ENCODE results near the gene GREB1L.
"Not testable (repeated sequence)": the region's sequence is repeated elsewhere in the genome, so short reads cannot be mapped to it uniquely, and the experiment has no call there.

The GREB1L gene

DNA sequence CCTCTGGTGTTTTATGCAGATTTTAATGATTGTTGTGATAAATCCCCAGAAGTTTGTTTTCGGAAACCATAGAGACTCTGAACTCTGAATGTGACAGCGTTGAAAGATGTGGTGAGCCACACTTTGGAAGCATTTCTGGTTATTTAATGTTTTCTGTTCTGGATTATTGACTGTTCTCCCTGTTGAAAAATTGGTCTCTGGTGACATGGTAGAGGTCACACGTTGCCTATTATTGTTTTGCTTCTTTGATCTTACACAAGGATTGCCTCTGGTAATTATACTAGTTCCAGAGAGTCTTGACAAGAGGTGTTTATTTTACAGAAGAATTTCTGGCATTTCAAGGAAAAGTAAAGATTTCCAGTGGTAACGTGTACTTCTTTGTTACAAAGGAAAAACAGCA is 127.1 kb downstream of the GREB1L start:
- DNase-seq (ENCODE audit: low spot score) = no peak

DNA sequence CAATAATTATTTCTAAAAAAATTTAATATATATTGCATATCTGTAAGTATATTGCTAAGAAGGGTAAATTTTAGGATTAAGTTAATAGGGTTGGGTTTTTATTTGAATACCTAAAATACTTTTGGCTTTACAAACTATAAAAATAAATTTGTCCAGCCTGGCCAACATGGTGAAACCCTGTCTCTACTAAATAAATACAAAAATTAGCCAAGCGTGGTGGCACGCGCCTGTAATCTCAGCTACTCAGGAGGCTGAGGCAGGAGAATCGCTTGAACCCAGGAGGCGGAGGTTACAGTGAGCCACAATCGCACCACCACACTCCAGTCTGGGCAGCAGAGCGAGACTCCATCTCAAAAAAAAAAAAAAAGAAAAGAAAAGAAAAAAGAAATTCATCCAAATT is 127.6 kb downstream of the GREB1L start:
- not testable (repeated sequence) for DNase-seq (ENCODE audit: low spot score)

DNA sequence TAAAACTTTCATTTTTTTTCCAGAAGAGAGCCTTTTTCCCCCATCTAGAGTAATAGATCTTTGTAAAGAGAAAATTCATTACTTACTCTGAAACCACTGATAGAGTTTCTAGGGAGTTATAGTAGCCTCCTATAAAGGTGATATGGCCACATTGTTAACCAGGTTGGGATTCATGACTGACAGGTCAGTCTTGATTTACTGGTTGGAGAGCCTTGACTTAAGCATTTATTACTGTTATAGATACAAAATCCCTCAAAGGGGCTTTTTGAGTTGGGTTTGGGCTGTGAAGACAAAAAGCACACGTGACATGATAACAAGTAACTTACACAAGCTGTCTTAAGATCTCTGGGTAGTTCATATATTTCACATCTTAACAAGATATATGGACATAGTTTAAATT is 141.0 kb downstream of the GREB1L start:
- DNase-seq (ENCODE audit: low spot score) = no peak

DNA sequence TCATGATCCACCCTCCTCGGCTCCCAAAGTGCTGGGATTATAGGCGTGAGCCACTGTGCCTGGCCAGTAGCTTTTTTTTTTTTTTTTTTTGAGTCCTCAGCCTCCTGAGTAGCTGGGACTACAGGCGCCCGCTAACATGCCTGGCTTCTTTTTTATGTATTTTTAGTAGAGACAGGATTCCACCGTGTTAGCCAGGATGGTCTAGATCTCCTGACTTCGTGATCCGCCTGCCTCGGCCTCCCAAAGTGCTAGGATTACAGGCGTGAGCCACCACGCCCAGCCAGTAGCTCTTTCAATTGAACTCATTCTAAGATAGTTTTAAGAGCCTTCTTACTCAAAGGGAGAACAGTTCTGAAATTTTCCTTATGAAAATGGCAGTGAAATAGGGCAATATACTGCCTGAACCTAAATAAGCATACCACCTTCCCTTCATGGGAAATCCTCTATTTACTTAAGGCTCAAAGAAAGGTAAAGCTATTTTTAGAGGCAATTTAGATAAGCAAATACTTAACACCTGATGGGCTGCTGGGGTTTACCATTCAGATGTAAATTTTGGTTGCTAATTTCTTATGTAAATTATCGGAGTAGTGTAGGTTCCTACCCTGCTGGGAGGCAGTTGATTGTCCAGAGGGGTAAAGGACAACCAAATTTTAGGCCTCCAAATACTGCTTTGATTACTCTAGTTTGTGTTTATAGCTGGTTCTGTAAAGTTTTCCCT is 144.7 kb downstream of the GREB1L start:
- DNase-seq (ENCODE audit: low spot score) = no peak

DNA sequence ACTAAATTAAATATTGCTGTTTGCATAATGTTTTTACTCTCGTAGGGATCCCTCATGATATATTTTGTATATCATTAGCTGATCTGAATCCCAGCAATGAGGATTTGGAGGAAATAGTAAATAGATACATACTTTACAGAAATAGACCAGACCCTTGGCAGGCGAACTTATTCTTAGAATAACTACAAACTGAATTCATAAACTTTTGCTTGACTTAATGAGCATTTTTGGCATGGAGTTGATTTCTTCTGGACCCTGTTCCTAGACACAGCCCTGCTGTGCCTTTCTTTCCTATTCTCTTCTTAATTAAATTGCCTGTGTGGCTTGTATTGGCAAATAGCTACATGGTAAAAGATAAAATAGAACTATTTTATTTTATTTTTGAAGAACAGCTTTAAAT is 145.9 kb downstream of the GREB1L start:
- no peak for DNase-seq (ENCODE audit: low spot score)

DNA sequence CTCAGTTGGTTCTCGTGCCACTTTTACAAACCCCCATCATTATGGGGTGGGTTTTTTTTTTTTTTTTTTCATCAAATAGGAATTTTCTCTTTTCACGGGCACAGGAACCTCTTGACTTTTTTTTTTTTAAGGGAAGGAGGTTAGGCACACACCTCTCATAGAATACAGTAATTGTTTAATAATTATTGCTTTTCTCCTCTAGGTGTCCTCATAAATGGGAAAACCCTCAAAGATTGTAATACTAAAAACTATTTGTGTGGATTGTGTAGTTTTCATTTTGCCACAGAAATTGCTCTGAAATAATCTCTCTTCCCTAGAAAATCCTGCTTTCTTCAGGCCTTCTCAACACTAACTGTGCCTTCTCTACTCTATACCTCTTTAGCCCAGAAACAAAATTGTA is 147.3 kb downstream of the GREB1L start:
- no peak for DNase-seq (ENCODE audit: low spot score)

DNA sequence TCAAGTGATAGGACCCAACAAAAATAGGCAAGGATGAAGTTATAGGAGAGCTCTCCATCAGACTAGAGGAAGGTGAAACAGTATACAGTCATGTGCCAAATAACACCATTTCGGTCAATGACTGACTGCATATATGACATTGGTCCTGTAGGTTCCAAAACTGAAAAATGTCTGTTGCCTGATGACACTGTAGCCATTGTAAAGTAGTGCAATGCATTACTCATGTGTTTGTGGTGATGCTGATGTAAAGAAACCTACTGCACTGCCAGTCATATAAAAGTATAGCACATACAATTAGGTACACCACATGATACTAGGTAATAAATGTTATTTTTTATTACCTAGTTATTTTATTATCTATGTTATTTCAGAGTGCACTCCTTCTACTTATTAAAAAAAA is 147.9 kb downstream of the GREB1L start:
- DNase-seq (ENCODE audit: low spot score) = no peak

DNA sequence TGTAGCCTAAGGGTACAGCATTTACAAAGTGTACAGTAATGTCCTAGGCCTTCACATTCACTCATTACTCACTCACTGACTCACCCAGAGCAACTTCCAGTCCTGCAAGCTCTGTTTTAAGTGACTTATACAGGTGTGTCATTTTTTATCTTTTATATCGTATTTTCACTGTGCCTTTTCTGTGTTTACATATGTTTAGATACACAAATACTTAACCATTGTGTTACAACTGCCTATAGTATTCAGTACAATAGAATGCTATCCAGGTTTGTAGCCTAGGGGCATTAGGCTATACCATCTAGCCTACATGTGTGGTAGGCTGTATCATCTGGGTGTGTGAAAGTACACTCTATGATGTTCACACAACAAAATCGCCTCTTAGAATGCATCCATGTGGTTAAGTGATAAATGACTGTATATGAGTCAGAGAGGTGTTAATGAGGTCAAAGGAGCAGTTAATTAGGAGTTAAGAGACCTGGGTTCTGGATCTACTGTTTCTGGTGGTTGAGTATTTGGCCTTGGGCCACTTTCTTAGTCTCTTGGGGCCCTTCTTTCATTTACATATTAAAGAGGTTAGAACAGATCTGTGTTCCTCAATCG is 149.1 kb downstream of the GREB1L start:
- no peak for DNase-seq (ENCODE audit: low spot score)

DNA sequence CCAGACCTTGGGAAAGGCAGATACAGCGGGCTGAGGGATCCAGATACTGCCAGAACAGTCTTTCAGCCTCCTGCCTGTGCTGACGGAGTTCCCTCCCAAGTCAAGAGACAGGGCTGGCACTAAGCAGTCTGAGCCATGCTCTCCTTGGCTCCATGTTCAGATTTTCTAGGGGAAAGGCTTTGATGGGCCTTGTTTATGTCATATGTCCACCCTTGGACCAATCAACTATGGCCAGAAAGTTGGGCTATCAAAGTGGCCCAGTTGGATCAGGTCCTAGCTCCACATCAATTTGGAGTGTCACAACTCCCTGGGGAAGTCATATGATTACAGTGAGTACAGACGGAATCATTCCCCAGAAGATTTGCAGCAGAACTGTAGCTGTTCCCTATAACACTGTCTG is 152.0 kb downstream of the GREB1L start:
- no peak for DNase-seq (ENCODE audit: low spot score)

DNA sequence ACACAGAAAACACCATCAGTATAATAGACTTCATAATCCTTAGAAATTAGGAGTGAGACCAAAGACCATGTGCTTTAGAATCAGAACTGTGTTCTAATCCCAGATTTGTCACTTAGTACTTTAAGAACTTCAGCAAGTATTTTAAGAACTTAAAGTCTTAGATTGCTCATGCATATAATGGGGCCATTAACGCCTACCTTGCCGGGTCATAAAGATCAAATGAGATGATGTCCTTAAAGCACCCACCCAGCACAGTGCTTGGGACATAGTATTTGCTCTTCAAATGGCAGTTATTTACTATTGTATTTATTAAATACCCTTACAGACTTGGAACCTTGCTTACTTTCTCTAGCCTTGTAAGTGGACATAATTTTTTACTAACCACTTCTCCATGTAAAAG is 156.1 kb downstream of the GREB1L start:
- no peak for DNase-seq (ENCODE audit: low spot score)

DNA sequence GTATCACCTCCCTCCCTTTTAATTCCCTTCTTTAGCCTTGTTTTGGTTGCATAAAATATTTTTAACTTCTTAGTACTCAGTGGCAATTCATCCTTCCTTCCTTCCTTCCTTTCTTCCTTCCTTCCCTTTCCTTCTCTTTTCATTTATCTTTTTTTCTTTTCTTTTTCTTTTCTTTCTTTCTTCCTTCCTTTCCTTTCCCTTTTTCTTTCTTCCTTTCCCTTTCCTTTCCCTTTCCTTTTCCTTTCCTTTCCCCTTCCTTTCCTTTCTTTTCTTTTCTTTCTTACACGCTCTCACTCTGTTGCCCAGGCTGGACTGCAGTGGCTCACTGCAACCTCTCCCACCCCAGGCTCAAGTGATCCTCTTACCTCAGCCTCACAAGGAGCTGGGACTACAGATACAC is 160.2 kb downstream of the GREB1L start:
- no peak for DNase-seq (ENCODE audit: low spot score)

DNA sequence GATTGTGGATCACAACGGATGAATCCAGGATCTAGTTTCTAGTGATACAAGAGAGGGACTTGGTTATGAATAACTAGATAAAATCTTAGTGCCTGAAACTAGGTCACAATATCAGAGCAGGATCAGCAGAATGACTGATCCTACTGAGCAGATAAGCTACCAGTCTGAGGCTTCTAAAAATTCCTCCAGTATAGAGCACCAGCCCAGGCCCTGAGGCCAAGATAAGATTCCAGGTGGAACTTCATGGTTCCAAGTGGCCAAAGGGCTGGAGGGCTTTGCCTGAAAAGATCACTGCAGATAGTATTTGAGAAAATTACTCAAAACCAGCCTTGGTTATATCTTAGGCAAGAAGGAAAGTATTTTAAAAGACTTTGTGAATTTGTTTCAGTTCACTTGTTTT is 162.4 kb downstream of the GREB1L start:
- no peak for DNase-seq (ENCODE audit: low spot score)

DNA sequence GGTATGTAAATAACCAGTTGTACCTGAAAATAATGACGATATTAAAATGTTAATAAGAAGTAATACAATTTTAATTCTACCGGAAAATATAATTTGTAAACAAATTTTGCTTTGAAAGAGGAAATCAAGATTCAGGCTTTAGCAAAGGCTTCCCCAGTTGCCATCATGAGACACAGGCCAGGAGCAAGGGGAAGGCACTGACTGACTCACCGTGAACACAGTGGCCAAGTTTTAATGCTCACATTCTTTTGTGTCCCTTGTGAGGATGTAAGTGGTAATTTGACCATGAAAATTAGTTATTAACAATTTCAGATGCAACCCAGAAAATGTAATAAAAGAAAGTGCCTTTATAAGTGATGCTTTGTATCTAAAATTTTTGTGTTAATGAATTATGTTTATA is 164.1 kb downstream of the GREB1L start:
- peak; percentile 23 for DNase-seq (ENCODE audit: low spot score)

DNA sequence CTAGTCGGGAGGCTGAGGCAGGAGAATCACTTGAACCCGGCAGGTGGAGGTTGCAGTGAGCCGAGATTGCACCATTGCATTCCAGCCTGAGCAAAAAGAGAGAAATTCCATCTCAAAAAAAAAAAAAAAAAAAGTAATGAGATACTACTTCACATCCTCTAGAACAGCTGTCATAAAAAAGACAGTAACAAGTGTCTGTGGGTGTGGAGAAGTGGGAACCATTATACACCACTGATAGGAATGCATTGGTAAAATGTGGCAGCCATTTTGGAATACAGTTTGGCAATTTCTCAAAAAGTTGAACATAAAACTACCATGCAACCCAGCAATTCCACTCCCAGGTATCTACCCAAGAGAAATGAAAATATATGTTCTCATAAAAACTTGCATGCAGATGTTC is 166.6 kb downstream of the GREB1L start:
- DNase-seq (ENCODE audit: low spot score) = no peak

DNA sequence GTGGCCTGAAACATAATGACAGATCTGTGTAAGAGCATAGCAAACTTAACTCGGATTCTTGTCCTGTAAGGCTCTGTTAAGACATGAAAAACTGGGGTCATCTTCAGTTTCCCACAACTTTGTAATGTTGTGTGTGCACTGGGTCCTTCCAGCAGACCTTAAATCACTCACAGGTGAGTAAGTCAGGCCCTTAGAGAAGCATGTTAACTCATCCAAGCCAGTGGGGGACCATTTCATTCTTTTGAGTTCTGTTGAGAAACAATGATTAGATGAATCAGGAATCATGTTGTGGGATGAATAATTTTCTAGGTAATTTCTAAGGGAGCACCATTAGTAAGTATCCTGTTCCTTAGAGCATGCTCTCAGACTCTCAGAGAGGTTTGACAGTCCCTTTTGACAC is 191.4 kb downstream of the GREB1L start:
- DNase-seq (ENCODE audit: low spot score) = no peak

DNA sequence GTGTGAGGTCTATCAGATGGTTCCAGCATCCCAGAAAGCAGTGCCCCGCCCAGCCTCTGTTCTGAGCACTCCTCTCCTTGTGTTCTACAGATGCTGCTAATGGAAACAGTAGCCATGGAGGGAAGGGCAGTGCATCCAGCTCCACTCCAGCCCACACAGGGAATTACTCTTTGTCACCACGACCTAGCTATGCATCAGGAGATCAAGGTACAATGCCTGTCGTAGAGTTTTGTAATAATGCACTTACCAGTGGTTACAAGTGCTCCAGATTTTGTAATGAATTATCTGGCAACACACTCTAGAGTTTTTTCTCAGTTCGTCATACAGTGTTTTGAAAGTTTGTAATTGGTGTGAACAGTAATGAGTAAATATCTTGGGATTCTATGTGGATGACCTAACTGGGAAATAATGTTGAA is 197.4 kb downstream of the GREB1L start:
- DNase-seq (ENCODE audit: low spot score) = peak; percentile 73

DNA sequence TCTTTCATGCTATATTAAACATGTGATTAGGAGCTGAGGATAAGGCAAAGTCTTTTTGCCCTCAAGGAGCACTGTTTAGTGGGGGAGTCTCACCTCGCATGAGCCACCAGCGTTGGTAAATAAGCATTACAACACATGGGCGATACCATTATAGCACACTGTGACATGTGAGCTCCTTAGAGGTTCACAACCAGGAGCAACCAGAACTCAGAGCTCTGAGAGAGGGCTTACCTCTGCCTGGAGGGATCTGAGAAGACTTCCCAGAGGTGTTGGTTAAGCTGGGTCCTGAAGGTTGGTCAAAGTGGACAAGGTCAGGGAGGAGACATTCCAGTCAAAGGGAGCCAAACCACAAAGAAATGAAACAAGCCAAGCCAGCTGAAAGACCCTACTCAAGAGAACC is 199.6 kb downstream of the GREB1L start:
- DNase-seq (ENCODE audit: low spot score) = no peak

DNA sequence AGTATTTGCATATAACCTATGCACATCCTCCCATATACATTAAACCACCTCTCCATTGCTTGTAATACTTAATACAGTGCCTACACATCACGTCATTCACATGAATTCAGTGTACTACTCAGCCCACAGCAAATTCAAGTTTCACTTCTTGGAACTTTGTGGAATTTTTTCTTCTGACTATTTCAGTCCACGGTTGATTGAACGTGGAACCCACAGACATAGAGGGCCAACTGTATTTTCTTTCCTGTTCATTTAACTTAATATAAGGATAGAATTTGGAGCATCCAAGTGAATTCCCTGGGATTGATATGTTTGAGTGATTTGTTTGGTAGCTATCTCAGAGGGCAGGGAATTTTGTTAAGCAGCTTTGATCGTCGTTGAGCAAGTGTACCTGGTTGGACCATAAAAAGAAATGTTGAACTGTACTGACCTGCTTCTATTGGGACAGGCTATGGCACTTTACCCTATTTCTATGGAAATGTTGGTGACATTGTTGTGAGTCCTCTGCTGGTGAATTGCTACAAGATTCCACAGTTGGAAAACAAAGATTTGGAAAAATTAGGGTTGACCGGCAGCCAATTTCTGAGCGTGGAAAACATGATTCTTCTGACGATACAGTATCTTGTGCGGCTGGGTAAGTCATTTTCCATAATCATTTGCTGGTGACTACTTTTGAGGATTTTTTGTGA is 201.9 kb downstream of the GREB1L start:
- DNase-seq (ENCODE audit: low spot score) = no peak

DNA sequence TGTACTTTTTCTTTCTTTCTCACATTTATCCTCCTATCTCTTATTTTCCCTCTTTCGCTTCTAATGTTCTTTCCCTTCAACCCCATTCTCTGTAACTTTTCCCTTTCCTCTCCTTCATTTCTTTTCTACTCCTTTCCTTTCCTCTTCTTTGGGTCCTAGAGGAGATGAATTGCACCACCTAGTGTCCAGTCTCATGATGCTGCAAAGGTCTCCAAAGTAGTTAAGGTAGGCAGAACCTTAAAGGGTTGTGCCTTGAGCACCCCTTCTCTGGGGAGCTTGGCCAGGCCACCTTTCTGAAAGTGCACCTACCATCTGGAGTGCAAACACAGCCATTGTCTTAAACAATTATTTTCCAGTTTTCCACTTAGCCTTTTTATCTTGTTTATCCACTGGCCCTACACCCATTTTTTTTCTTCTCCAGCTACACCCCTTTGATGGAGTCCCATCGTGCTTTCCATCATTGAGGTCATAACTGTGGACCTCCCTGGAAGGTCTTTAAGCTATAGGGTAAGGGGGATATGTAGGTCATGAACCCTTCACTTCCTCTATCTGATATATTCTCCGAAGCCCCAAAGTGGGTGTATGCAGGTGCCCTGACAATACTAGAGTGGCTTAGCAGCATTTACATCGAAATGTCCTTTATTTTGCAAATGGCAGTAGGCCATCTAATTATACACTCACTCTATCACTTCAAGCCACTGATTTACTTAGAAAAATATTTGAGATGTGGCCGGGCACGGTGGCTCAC is 202.6 kb downstream of the GREB1L start:
- DNase-seq (ENCODE audit: low spot score) = peak; percentile 67

DNA sequence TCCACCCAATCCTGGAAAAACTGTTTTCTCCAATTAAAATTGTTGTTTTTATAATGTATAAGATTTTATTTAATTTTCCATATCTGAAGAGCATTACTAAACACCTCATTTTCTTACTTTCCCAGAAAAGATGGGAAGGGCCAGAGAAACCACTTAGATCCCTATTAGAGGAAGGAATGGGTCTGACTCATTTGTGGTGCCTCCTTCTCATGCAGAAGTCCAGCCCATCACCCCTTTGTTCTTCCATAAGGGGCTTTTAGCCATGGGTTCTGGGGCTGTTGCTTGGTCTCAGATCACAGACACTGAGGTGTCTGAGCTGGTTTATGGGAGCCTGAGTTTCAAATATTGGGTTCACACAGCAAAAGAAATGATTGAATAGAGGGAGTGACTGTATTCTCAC is 206.3 kb downstream of the GREB1L start:
- DNase-seq (ENCODE audit: low spot score) = no peak

DNA sequence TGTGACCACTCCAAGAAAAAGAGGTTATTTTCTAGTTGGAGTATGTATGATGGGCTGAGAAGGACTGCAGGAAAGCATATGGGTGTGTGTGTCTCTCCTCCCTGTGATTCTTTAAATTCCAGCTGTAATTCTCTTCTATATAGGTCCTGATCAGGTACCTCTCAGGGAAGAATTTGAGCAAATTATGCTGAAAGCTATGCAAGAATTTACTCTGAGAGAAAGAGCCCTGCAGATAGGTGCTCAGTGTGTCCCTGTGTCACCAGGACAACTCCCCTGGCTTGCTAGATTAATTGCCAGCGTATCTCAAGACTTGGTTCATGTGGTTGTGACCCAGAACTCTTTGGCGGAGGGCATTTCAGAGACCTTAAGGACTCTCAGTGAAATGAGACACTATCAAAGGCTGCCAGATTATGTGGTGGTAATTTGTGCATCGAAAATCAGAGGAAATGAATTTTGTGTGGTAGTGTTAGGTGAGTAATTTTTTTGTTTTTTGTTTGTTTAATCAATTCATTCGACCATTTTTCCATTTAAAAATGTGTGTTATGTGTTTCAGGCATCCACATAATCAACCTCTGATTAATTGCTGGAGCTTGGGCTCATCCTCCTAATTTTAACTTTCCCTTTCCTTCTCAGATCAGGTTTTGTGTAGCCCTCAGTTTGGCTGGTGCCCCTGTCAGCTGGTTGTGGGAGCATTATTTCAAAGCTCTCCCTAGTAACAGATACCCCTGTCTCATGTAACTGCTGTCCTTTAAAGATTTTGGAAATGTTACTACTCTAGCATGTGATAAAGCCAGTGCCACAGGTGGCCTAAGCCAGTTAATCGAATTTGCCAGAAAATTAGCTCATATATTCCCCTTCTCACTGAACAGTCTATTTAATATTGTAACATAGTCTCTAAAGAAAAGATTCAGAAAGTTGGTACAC is 207.6 kb downstream of the GREB1L start:
- no peak for DNase-seq (ENCODE audit: low spot score)

DNA sequence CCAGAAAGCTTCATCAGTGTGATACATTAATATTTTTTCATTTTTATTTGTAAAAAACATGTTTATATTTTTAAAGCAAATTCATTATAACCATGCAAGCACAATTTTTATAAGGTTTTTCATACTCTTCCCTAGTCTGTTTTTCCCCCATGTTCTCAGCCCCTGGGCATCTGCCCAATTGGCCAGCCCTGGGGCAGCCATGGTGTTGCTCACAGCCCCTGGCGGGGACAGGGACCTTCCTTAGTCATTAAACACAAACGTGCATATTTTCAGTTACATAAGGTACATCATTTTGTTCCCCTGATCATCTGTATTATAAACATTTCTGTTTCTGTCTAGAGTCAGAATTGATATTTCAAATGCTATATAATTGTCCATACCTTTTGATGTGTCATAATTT is 208.5 kb downstream of the GREB1L start:
- no peak for DNase-seq (ENCODE audit: low spot score)
